Spinal cord (tissue), 10 donors: Measurements from ENCODE around the gene CLEC4G. TPM values are rescaled to one million over a fixed set of nuclear protein-coding genes. Genes with fewer than 3 reads are reported as not detected.

Experiments
- DNase-seq, 6 donors: peaks; one replicate each; pipeline versions ENCODE4 v3.0.0 to v3.0.0-alpha.2; 2013 to 2015; ENCODE audit warnings: low spot score in 6 of 6, low read depth in 4 of 6
- H3K27ac ChIP-seq: one replicate; pipeline ENCODE4 v1.5.1; 2013; ENCODE audit warnings: low read depth, low read length, control low read depth
- H3K27me3 ChIP-seq: one replicate; pipeline ENCODE4 v1.6.1; 2013; ENCODE audit warnings: low read length; ENCODE audit not compliant: control insufficient read depth, insufficient read depth
- H3K36me3 ChIP-seq: one replicate; pipeline ENCODE4 v1.6.1; 2013; ENCODE audit warnings: low read length; ENCODE audit not compliant: control insufficient read depth, insufficient read depth
- H3K4me1 ChIP-seq: one replicate; pipeline ENCODE4 v1.6.1; 2013; ENCODE audit warnings: low read length; ENCODE audit not compliant: control insufficient read depth, insufficient read depth
- H3K4me3 ChIP-seq: one replicate; pipeline ENCODE4 v1.5.1; 2013; ENCODE audit warnings: low read depth, low read length, control low read depth
- H3K9me3 ChIP-seq: one replicate; pipeline ENCODE4 v1.6.1; 2013; ENCODE audit warnings: low read length; ENCODE audit not compliant: control insufficient read depth, insufficient read depth
- WGBS: methylation state at CpG from one replicate; pipeline ENCODE4 v1.1.5; 2013; ENCODE audit warnings: missing lambda C conversion rate; ENCODE audit not compliant: insufficient coverage; 5-methylcytosine and 5-hydroxymethylcytosine counted together
- polyA plus RNA-seq, 2 donors: library from polyadenylated mRNA; unstranded; fragments of 120-200 nt; gene quantifications; one replicate each; pipeline ENCODE4 v1.2.1, GENCODE V29; 2013; ENCODE audit not compliant: insufficient read length in 2 of 2
- total RNA-seq, 2 donors: library from RNA; depleted of rRNA in 1 of 2; stranded (reverse); fragments of 120-200 nt in 1 of 2; fragments of >200 nt in 1 of 2; gene quantifications; one replicate each; pipeline versions ENCODE4 v1.2.3 to v1.2.4, GENCODE V29; 2013 to 2014
- donor health status: healthy.

CLEC4G gene
- total and polyA plus RNA-seq, 4 donors: 0.17 to 2.1 (median 1.0) TPM

- no peak overlapping the region for H3K27ac ChIP-seq
- WGBS: 81% methylated on average over 4 of the region's 6 CpGs
- H3K4me1 ChIP-seq: no peaks in the 10 kb centered on the region
- H3K36me3 ChIP-seq: no peaks in the 10 kb centered on the region
- H3K4me3 ChIP-seq: no peak overlapping the region
- DNase-seq: no peak
- no peaks in the 10 kb centered on the region for H3K9me3 ChIP-seq
- H3K27me3 ChIP-seq: no peaks in the 10 kb centered on the region
These were observed 8.8 kb upstream of the CLEC4G start for GRCh38 chr19:7740682-7741054.

GRCh38 chr19:7739801-7740681 lies 8.1 kb upstream of the CLEC4G start:
- WGBS: 80% methylated on average over 13 of the region's 19 CpGs
- no peak overlapping the region for H3K27ac ChIP-seq
- no peaks in the 10 kb centered on the region for H3K9me3 ChIP-seq
- no peaks in the 10 kb centered on the region for H3K36me3 ChIP-seq
- DNase-seq: no peak
- H3K4me1 ChIP-seq: no peaks in the 10 kb centered on the region
- no peak overlapping the region for H3K4me3 ChIP-seq
- no peaks in the 10 kb centered on the region for H3K27me3 ChIP-seq

GRCh38 chr19:7739211-7739755 lies 7.4 kb upstream of the CLEC4G start:
- Histone ChIP-seq H3K27ac (no peak overlapping the region), H3K4me3 (no peak overlapping the region), H3K9me3 (no peaks in the 10 kb centered on the region), H3K36me3 (no peaks in the 10 kb centered on the region), H3K4me1 (no peaks in the 10 kb centered on the region), H3K27me3 (no peaks in the 10 kb centered on the region)
- no CpG with 5 or more reads among the region's 2 CpGs for WGBS
- no peak for DNase-seq

GRCh38 chr19:7738023-7738422 lies 6.1 kb upstream of the CLEC4G start:
- no peaks in the 10 kb centered on the region for H3K4me1 ChIP-seq
- H3K9me3 ChIP-seq: no peaks in the 10 kb centered on the region
- DNase-seq: no peak
- no peaks in the 10 kb centered on the region for H3K36me3 ChIP-seq
- WGBS: 87% methylated on average over 7 of the region's 7 CpGs
- H3K27me3 ChIP-seq: peaks cover 2% of the 10 kb centered on the region
- H3K27ac ChIP-seq: no peak overlapping the region
- H3K4me3 ChIP-seq: no peak overlapping the region

GRCh38 chr19:7737215-7737614 lies 5.3 kb upstream of the CLEC4G start:
- H3K4me1 ChIP-seq: no peaks in the 10 kb centered on the region
- H3K4me3 ChIP-seq: no peak overlapping the region
- no peaks in the 10 kb centered on the region for H3K9me3 ChIP-seq
- no peak overlapping the region for H3K27ac ChIP-seq
- DNase-seq: no peak
- WGBS: 85% methylated on average over 11 of the region's 11 CpGs
- H3K36me3 ChIP-seq: no peaks in the 10 kb centered on the region
- peaks cover 5% of the 10 kb centered on the region for H3K27me3 ChIP-seq

GRCh38 chr19:7736148-7736547 lies 4.2 kb upstream of the CLEC4G start:
- Histone ChIP-seq H3K9me3 (no peaks in the 10 kb centered on the region), H3K36me3 (no peaks in the 10 kb centered on the region), H3K27ac (no peak overlapping the region), H3K4me3 (no peak overlapping the region), H3K27me3 (peaks cover 16% of the 10 kb centered on the region), H3K4me1 (no peaks in the 10 kb centered on the region)
- DNase-seq: no peak
- 64% methylated on average over 1 of the region's 1 CpG for WGBS

GRCh38 chr19:7734220-7735203 lies 2.6 kb upstream of the CLEC4G start:
- H3K27me3 ChIP-seq: peaks cover 32% of the 10 kb centered on the region
- H3K9me3 ChIP-seq: no peaks in the 10 kb centered on the region
- no peak overlapping the region for H3K4me3 ChIP-seq
- no peak for DNase-seq
- H3K27ac ChIP-seq: no peak overlapping the region
- 69% methylated on average over 9 of the region's 12 CpGs for WGBS
- no peaks in the 10 kb centered on the region for H3K36me3 ChIP-seq
- peaks cover 5% of the 10 kb centered on the region for H3K4me1 ChIP-seq

GRCh38 chr19:7733376-7733775 lies 1.5 kb upstream of the CLEC4G start:
- WGBS: 84% methylated on average over 3 of the region's 6 CpGs
- H3K36me3 ChIP-seq: no peaks in the 10 kb centered on the region
- peaks cover 43% of the 10 kb centered on the region for H3K27me3 ChIP-seq
- no peak overlapping the region for H3K4me3 ChIP-seq
- H3K27ac ChIP-seq: no peak overlapping the region
- H3K9me3 ChIP-seq: no peaks in the 10 kb centered on the region
- H3K4me1 ChIP-seq: peaks cover 5% of the 10 kb centered on the region
- no peak for DNase-seq

GRCh38 chr19:7731615-7732014 lies 295 bp downstream of the CLEC4G start:
- no peaks in the 10 kb centered on the region for H3K36me3 ChIP-seq
- peaks cover 48% of the 10 kb centered on the region for H3K27me3 ChIP-seq
- no peak overlapping the region for H3K4me3 ChIP-seq
- 52% methylated on average over 5 of the region's 5 CpGs for WGBS
- no peak for DNase-seq
- H3K27ac ChIP-seq: no peak overlapping the region
- peaks cover 5% of the 10 kb centered on the region for H3K4me1 ChIP-seq
- H3K9me3 ChIP-seq: no peaks in the 10 kb centered on the region
